DND-41 (cell line): Measurements from ENCODE around the gene GSTP1.
"Not testable (repeated sequence)": the region's sequence is repeated elsewhere in the genome, so short reads cannot be mapped to it uniquely, and the experiment has no call there.

Source experiments
- ATAC-seq: fragments of 200-7000 bp; cut with Tn5 transposase; 3 replicates; pipeline ENCODE4 v1.9.1; 2021; ENCODE audit warnings: low read depth; ENCODE audit not compliant: insufficient read depth
- DNase-seq: peaks from one replicate; pipeline ENCODE4 v3.0.0-alpha.2; 2020
- H2AFZ ChIP-seq: 2 replicates; pipeline ENCODE4 v1.6.0; 2012; ENCODE audit warnings: low read depth, low read length
- H3K27ac ChIP-seq: 2 replicates; pipeline ENCODE4 v1.5.1; 2012; ENCODE audit warnings: low read length, inconsistent platforms
- H3K27me3 ChIP-seq: fragments of 200-600 bp; sonication (generic); 2 replicates; pipeline ENCODE4 v1.6.0; 2012; ENCODE audit warnings: low read length, mild to moderate bottlenecking, inconsistent platforms; ENCODE audit not compliant: insufficient read depth, poor library complexity
- H3K36me3 ChIP-seq: 2 replicates; pipeline ENCODE4 v1.5.1; 2012; ENCODE audit warnings: low read length, inconsistent platforms; ENCODE audit not compliant: insufficient read depth
- H3K4me1 ChIP-seq: 2 replicates; pipeline ENCODE4 v1.5.1; 2012; ENCODE audit warnings: mild to moderate bottlenecking, low read length; ENCODE audit not compliant: insufficient read depth
- H3K4me2 ChIP-seq: 2 replicates; pipeline ENCODE4 v1.6.0; 2012; ENCODE audit warnings: mild to moderate bottlenecking, moderate library complexity, low read length, inconsistent platforms; ENCODE audit not compliant: insufficient read depth
- H3K4me3 ChIP-seq, 2 experiments: fragments of 200-600 bp in 1 of 2; shearing (Covaris generic) in 1 of 2; 2 replicates each; pipeline ENCODE4 v1.5.1; 2012 to 2016; ENCODE audit warnings: inconsistent platforms in 2 of 2, low read length in 2 of 2, mild to moderate bottlenecking in 2 of 2, low read depth in 1 of 2, moderate library complexity in 1 of 2
- H3K79me2 ChIP-seq: 2 replicates; pipeline ENCODE4 v1.6.0; 2012; ENCODE audit warnings: low read length, inconsistent platforms; ENCODE audit not compliant: insufficient read depth
- H3K9ac ChIP-seq: 2 replicates; pipeline ENCODE4 v1.6.0; 2012; ENCODE audit warnings: low read depth, mild to moderate bottlenecking, inconsistent platforms, low read length, moderate library complexity
- H3K9me3 ChIP-seq: 2 replicates; pipeline ENCODE4 v1.5.1; 2012; ENCODE audit warnings: low read length, moderate library complexity, mild to moderate bottlenecking, inconsistent platforms; ENCODE audit not compliant: insufficient read depth, severe bottlenecking
- H4K20me1 ChIP-seq: 2 replicates; pipeline ENCODE4 v1.6.0; 2012; ENCODE audit warnings: low read length; ENCODE audit not compliant: insufficient read depth
- CTCF ChIP-seq: IDR thresholded peaks from 2 replicates; pipeline ENCODE4 v1.5.1; 2012; ENCODE audit warnings: borderline replicate concordance, low read length, moderate library complexity, mild to moderate bottlenecking; ENCODE audit not compliant: poor library complexity, severe bottlenecking; ENCODE audit errors: extremely low read depth
- EZH2 ChIP-seq: IDR thresholded peaks from 3 replicates; pipeline ENCODE4 v1.6.1; 2012; ENCODE audit warnings: borderline replicate concordance, low read depth, mild to moderate bottlenecking, moderate library complexity, low read length, inconsistent platforms; ENCODE audit not compliant: severe bottlenecking

GSTP1 gene

GRCh38 chr11:67544616-67545242, 38.9 kb upstream of the GSTP1 start:
- H3K4me1 ChIP-seq, result peaks cover 49% of the 10 kb centered on the region
- TF ChIP-seq CTCF (no peak), EZH2 (no peak)
- H3K27ac ChIP-seq, result peak overlapping the region; percentile 92

DNA sequence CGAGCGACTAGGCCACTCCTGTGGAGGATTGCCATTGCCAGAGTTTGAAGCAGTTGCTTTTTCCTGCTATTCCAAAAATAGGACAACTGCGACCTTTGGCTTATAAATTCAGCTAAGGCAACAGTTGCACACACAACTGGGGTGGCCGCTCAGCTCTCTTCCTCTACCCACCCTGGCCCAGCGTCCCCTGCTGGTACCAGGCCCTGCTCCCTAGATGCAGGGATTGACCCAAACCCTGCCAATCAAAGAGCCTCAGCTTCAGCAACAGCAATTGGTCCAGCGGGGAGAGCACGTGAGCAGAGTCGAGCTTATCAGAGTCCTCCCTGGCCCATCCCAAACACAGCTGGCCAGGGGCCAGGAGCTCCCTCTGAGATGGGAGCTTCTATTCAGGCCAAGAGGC, 38.3 kb upstream of the GSTP1 start:
- Histone ChIP-seq H3K79me2 (no peaks in the 10 kb centered on the region), H3K4me3 (no peak overlapping the region), H3K4me2 (peak overlapping the region; percentile 32), H3K9ac (peak overlapping the region; percentile 40), H4K20me1 (no peaks in the 10 kb centered on the region), H3K9me3 (no peaks in the 10 kb centered on the region), H2AFZ (no peak overlapping the region), H3K27me3 (no peaks in the 10 kb centered on the region), H3K4me1 (peaks cover 49% of the 10 kb centered on the region), H3K36me3 (no peaks in the 10 kb centered on the region), H3K27ac (peak overlapping the region; percentile 92)
- no peak for TF ChIP-seq CTCF
- TF ChIP-seq EZH2, result no peak
- peak; percentile 36 for DNase-seq
- peak; percentile 34; the same call in 1 of the 3 replicates for ATAC-seq

More at GRCh38 chr11:67544616-67545242, 38.9 kb upstream of the GSTP1 start:
- H2AFZ ChIP-seq, result peak overlapping the region; percentile 12
- no peaks in the 10 kb centered on the region for H3K9me3 ChIP-seq
- H3K9ac ChIP-seq, result peak overlapping the region; percentile 40
- H3K4me2 ChIP-seq, result peak overlapping the region; percentile 32
- no peak overlapping the region for H3K4me3 ChIP-seq
- no peaks in the 10 kb centered on the region for H3K27me3 ChIP-seq
- H3K36me3 ChIP-seq, result no peaks in the 10 kb centered on the region
- H4K20me1 ChIP-seq, result no peaks in the 10 kb centered on the region
- DNase-seq (peak; percentile 66), ATAC-seq (peak; percentile 79)
- H3K79me2 ChIP-seq, result no peaks in the 10 kb centered on the region

DNA sequence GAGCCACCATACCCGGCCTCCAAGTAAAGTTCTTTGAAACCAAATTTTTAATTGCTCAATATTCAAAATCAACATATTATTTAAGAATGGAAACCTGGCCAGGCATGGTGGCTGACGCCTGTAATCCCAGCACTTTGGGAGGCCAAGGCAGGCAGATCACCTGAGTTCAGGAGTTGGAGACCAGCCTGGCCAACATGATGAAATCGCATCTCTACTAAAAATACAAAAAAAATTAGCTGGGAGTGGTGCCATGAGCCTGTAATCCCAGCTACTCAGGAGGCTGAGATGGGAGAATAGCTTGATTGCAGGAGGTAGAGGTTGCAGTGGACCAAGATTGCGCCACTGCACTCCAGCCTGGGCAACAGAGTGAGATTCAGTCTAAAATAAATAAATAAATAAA, 35.5 kb upstream of the GSTP1 start:
- H3K4me2 ChIP-seq, DNase-seq, H3K27ac ChIP-seq, ATAC-seq, H2AFZ ChIP-seq, H3K9ac ChIP-seq, H3K4me3 ChIP-seq, H3K27me3 ChIP-seq, H3K9me3 ChIP-seq, H3K36me3 ChIP-seq, H4K20me1 ChIP-seq, H3K79me2 ChIP-seq: not testable (repeated sequence)
- peaks cover 43% of the 10 kb centered on the region for H3K4me1 ChIP-seq

DNA sequence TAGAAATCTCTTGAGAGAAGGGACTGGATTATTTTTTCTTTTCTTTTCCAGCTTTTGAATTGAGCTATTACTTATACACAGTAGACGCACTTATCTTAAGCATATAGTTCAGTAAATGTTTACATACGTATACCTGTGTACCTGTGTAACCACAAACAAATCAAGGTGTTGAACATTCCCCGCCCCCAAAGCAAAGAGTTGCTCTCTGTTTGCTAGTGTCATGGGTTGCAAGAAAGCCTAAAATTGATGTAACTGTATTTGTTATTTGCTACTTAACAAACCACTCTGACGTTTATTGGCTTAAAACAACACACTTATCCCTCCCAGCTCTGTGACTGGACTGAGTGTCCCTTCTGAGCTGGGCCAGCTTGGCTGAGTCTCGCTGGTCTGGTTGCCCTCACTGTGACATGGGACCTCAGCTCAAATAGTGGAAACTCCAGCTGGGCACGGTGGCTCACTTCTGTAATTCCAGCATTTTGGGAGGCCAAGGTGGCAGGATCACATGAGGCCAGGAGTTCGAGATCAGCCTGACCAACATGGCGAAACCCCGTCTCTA, 35.0 kb upstream of the GSTP1 start:
- TF ChIP-seq EZH2 (no peak), CTCF (no peak)
- no peaks in the 10 kb centered on the region for H3K36me3 ChIP-seq
- no peak for ATAC-seq
- H3K4me1 ChIP-seq, result peaks cover 38% of the 10 kb centered on the region
- H4K20me1 ChIP-seq, result no peaks in the 10 kb centered on the region
- peaks cover 6% of the 10 kb centered on the region for H3K9me3 ChIP-seq
- H3K27me3 ChIP-seq, result no peaks in the 10 kb centered on the region
- no peak overlapping the region for H2AFZ ChIP-seq
- no peak overlapping the region for H3K4me2 ChIP-seq
- no peak for DNase-seq
- H3K4me3 ChIP-seq, result no peak overlapping the region
- H3K79me2 ChIP-seq, result no peaks in the 10 kb centered on the region
- H3K27ac ChIP-seq, result no peak overlapping the region
- no peak overlapping the region for H3K9ac ChIP-seq
